Breast epithelium (tissue), 3 donors: Measurements from ENCODE around the gene UBTD1.

Experiments
- POLR2A ChIP-seq: fragments of 450-650 bp; IDR thresholded peaks from one replicate; pipeline ENCODE4 v1.6.1; 2016; ENCODE audit warnings: antibody characterized with exemption, mild to moderate bottlenecking, moderate library complexity
- POLR2AphosphoS5 ChIP-seq, 3 donors: sonication (generic); formaldehyde crosslinking; IDR thresholded peaks; one replicate each; pipeline ENCODE4 v1.6.1; 2017; ENCODE audit warnings: antibody characterized with exemption in 3 of 3
- TF ChIP-seq, protein P1 (sequence below), 3 donors: fragments of 450-650 bp; IDR thresholded peaks; one replicate each; pipeline ENCODE4 v1.5.1; 2016 to 2017; ENCODE audit warnings: antibody characterized with exemption in 3 of 3, mild to moderate bottlenecking in 3 of 3, moderate library complexity in 3 of 3

DNA sequence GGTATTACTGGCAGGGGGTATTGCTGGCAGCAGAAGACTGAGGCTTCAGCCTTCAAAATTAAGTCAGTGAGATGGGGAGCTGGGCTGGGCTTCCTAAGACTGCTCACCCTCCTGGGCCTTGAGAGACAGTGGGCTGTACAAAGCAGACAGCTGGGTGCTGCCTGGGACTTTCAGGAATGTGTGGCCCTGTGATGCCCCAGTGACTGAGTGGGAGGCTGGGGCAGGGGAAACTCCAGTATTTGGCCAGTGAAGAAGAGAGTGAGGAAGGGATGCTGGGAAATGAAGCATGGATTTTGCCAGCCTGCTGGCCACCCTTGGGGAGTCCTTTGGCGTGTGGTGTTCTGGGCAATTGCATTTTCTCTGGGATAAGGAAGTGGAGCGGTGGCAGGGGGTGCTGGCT, 74.3 kb downstream of the UBTD1 start:
- TF ChIP-seq, protein P1, sequence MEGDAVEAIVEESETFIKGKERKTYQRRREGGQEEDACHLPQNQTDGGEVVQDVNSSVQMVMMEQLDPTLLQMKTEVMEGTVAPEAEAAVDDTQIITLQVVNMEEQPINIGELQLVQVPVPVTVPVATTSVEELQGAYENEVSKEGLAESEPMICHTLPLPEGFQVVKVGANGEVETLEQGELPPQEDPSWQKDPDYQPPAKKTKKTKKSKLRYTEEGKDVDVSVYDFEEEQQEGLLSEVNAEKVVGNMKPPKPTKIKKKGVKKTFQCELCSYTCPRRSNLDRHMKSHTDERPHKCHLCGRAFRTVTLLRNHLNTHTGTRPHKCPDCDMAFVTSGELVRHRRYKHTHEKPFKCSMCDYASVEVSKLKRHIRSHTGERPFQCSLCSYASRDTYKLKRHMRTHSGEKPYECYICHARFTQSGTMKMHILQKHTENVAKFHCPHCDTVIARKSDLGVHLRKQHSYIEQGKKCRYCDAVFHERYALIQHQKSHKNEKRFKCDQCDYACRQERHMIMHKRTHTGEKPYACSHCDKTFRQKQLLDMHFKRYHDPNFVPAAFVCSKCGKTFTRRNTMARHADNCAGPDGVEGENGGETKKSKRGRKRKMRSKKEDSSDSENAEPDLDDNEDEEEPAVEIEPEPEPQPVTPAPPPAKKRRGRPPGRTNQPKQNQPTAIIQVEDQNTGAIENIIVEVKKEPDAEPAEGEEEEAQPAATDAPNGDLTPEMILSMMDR (IDR thresholded peaks at IDR 0.05), result no peak
- TF ChIP-seq POLR2A (no peak), POLR2AphosphoS5 (IDR thresholded peaks at IDR 0.05) (no peak)
